Mesothelial cell of epicardium (in vitro differentiated cells): ENCODE data around the gene MAST1. TPM values are rescaled to one million over a fixed set of nuclear protein-coding genes. Genes with fewer than 3 reads are reported as not detected.
"Not testable (repeated sequence)": the region's sequence is repeated elsewhere in the genome, so short reads cannot be mapped to it uniquely, and the experiment has no call there.

Experiments
- DNase-seq, 2 experiments: peaks; one replicate each; pipeline ENCODE4 v3.0.0; 2021; ENCODE audit warnings: low spot score in 2 of 2; ENCODE audit not compliant: unreplicated experiment in 2 of 2
- H3K27ac Mint-ChIP-seq: 2 replicates; pipeline ENCODE4 v1.8.0; 2021; ENCODE audit warnings: mixed read lengths
- H3K27me3 Mint-ChIP-seq: 2 replicates; pipeline ENCODE4 v1.8.0; 2021; ENCODE audit warnings: low read depth, mixed read lengths
- H3K36me3 Mint-ChIP-seq: 2 replicates; pipeline ENCODE4 v1.8.0; 2021; ENCODE audit warnings: mixed read lengths
- H3K4me1 Mint-ChIP-seq: 2 replicates; pipeline ENCODE4 v1.8.0; 2021; ENCODE audit warnings: mixed read lengths
- H3K4me3 Mint-ChIP-seq: 2 replicates; pipeline ENCODE4 v1.8.0; 2021; ENCODE audit warnings: mild to moderate bottlenecking, moderate library complexity, mixed read lengths
- H3K9me3 Mint-ChIP-seq: 2 replicates; pipeline ENCODE4 v1.8.0; 2021; ENCODE audit warnings: mixed read lengths
- CTCF ChIP-seq: fragments of 200-600 bp; sonication (generic); IDR thresholded peaks from one replicate; pipeline ENCODE4 v1.5.0; 2021; ENCODE audit warnings: antibody characterized with exemption; ENCODE audit not compliant: unreplicated experiment
- total RNA-seq: library from RNA; stranded (reverse); gene quantifications from 3 replicates; pipeline ENCODE4 v1.2.1, GENCODE V29; 2021

The MAST1 gene
- total RNA-seq, 1 donor from 2014 or later = 4.0 TPM

GRCh38 chr19:12806242-12807081 is 31.9 kb upstream of the MAST1 start, which contains the start of gene RNASEH2A:
RNASEH2A (plus strand) TSS chr19:12806584; CDS start chr19:12806674, 90 bp downstream.
- H3K27me3 Mint-ChIP-seq = no peaks in the 10 kb centered on the region
- H3K4me3 Mint-ChIP-seq = peak within 1 kb of the TSS; percentile 89
- no peak for TF ChIP-seq CTCF
- peaks cover 7% of the 10 kb centered on the region for H3K36me3 Mint-ChIP-seq
- H3K9me3 Mint-ChIP-seq = no peaks in the 10 kb centered on the region
- peak within 1 kb of the TSS; percentile 93 for H3K27ac Mint-ChIP-seq
- H3K4me1 Mint-ChIP-seq = peaks cover 17% of the 10 kb centered on the region
- DNase-seq = peak; percentile 78 to 88

GRCh38 chr19:12815088-12815487 is 23.2 kb upstream of the MAST1 start:
- Mint-ChIP-seq H3K36me3 (peaks cover 15% of the 10 kb centered on the region), H3K9me3 (no peaks in the 10 kb centered on the region), H3K4me3 (no peak overlapping the region), H3K27ac (no peak overlapping the region), H3K4me1 (no peaks in the 10 kb centered on the region), H3K27me3 (no peaks in the 10 kb centered on the region)
- no peak for DNase-seq
- no peak for TF ChIP-seq CTCF

GRCh38 chr19:12817188-12817587 is 21.1 kb upstream of the MAST1 start:
- H3K27ac Mint-ChIP-seq, H3K4me3 Mint-ChIP-seq, H3K9me3 Mint-ChIP-seq, DNase-seq, H3K27me3 Mint-ChIP-seq, H3K4me1 Mint-ChIP-seq: not testable (repeated sequence)
- peaks cover 11% of the 10 kb centered on the region for H3K36me3 Mint-ChIP-seq

- not testable (repeated sequence) for H3K9me3 Mint-ChIP-seq, H3K4me1 Mint-ChIP-seq, DNase-seq, H3K27me3 Mint-ChIP-seq, H3K4me3 Mint-ChIP-seq, H3K27ac Mint-ChIP-seq
- peaks cover 10% of the 10 kb centered on the region for H3K36me3 Mint-ChIP-seq
These were observed 20.5 kb upstream of the MAST1 start for GRCh38 chr19:12817810-12818209.

- peaks cover 18% of the 10 kb centered on the region for H3K27me3 Mint-ChIP-seq
- H3K4me3 Mint-ChIP-seq = no peak overlapping the region
- no peak for TF ChIP-seq CTCF
These were observed 16.6 kb upstream of the MAST1 start for GRCh38 chr19:12821761-12822160.

GRCh38 chr19:12825254-12826131 is 12.8 kb upstream of the MAST1 start:
- Mint-ChIP-seq H3K36me3 (no peaks in the 10 kb centered on the region), H3K4me3 (no peak overlapping the region), H3K27ac (no peak overlapping the region), H3K9me3 (peaks cover 4% of the 10 kb centered on the region), H3K4me1 (peaks cover 2% of the 10 kb centered on the region), H3K27me3 (peaks cover 55% of the 10 kb centered on the region)
- no peak for DNase-seq
- TF ChIP-seq CTCF = peak; percentile 45

More at GRCh38 chr19:12821761-12822160, 16.6 kb upstream of the MAST1 start:
- Mint-ChIP-seq H3K9me3 (peaks cover 4% of the 10 kb centered on the region), H3K4me1 (peaks cover 2% of the 10 kb centered on the region), H3K27ac (no peak overlapping the region), H3K36me3 (no peaks in the 10 kb centered on the region)
- DNase-seq = no peak
